Measurements from ENCODE around the gene HACD3.

- TF ChIP-seq EZH2phosphoT487 (IDR thresholded peaks at IDR 0.05; ENCODE audit: insufficient read depth, low read depth) (no peak), EZH2 (IDR thresholded peaks at IDR 0.05; ENCODE audit: insufficient read depth, poor library complexity, severe bottlenecking) (no peak)
Observed at GRCh38 chr15:65494076-65494475, 36.2 kb upstream of the HACD3 start.
